SK-N-SH treated with all-trans-retinoic acid at 6 μM for 48 hours (cell line): ENCODE measurements around the gene ACADSB.

Source experiments
- ATAC-seq: fragments of 200-7000 bp; cut with Tn5 transposase; 3 replicates; pipeline ENCODE4 v1.9.1; 2020; ENCODE audit warnings: mild to moderate bottlenecking, moderate library complexity
- ARNTL ChIP-seq: fragments of 450-650 bp; formaldehyde crosslinking; IDR thresholded peaks from 2 replicates; pipeline ENCODE4 v1.5.0; 2020; ENCODE audit warnings: low read depth, mild to moderate bottlenecking, moderate library complexity, borderline replicate concordance
- BACH2 ChIP-seq: fragments of 250-450 bp; sonication (Bioruptor Pico); IDR thresholded peaks from 2 replicates; pipeline ENCODE4 v1.9.0; 2021; ENCODE audit warnings: mild to moderate bottlenecking, borderline replicate concordance
- CSRNP3 ChIP-seq: fragments of 250-450 bp; sonication (Bioruptor Pico); IDR thresholded peaks from 2 replicates; pipeline ENCODE4 v1.5.1; 2021; ENCODE audit warnings: mild to moderate bottlenecking, moderate library complexity
- ESRRG ChIP-seq: fragments of 250-450 bp; sonication (Bioruptor Pico); IDR thresholded peaks from 2 replicates; pipeline ENCODE4 v1.6.1; 2021; ENCODE audit warnings: mild to moderate bottlenecking
- GLIS3 ChIP-seq: fragments of 250-450 bp; sonication (Bioruptor Pico); IDR thresholded peaks from 2 replicates; pipeline ENCODE4 v1.5.0; 2020; ENCODE audit warnings: mild to moderate bottlenecking, moderate library complexity
- ISL1 ChIP-seq: fragments of 250-450 bp; sonication (Bioruptor Pico); IDR thresholded peaks from 2 replicates; pipeline ENCODE4 v2.1.2; 2022; ENCODE audit warnings: mild to moderate bottlenecking, moderate library complexity
- OSR1 ChIP-seq: fragments of 250-450 bp; sonication (Bioruptor Pico); IDR thresholded peaks from 2 replicates; pipeline ENCODE4 v1.8.0; 2022; ENCODE audit warnings: moderate library complexity, mild to moderate bottlenecking, inconsistent platforms
- PATZ1 ChIP-seq: fragments of 250-450 bp; sonication (Bioruptor Pico); IDR thresholded peaks from 2 replicates; pipeline ENCODE4 v1.8.0; 2020; ENCODE audit warnings: mild to moderate bottlenecking, moderate library complexity, borderline replicate concordance
- POU6F1 ChIP-seq: fragments of 250-450 bp; sonication (Bioruptor Pico); IDR thresholded peaks from 2 replicates; pipeline ENCODE4 v1.8.0; 2021; ENCODE audit warnings: low read depth, mild to moderate bottlenecking, moderate library complexity, borderline replicate concordance
- PPARA ChIP-seq: fragments of 250-450 bp; sonication (Bioruptor Pico); IDR thresholded peaks from 2 replicates; pipeline ENCODE4 v1.5.0; 2020; ENCODE audit warnings: mild to moderate bottlenecking, borderline replicate concordance
- RARB ChIP-seq: fragments of 250-450 bp; sonication (Bioruptor Pico); IDR thresholded peaks from 2 replicates; pipeline ENCODE4 v1.8.0; 2021; ENCODE audit warnings: mild to moderate bottlenecking, moderate library complexity
- TCF4 ChIP-seq: fragments of 250-450 bp; sonication (Bioruptor Pico); IDR thresholded peaks from 2 replicates; pipeline ENCODE4 v1.8.0; 2021; ENCODE audit warnings: mild to moderate bottlenecking, moderate library complexity, borderline replicate concordance
- TOX ChIP-seq: fragments of 250-450 bp; sonication (Bioruptor Pico); IDR thresholded peaks from 2 replicates; pipeline ENCODE4 v1.8.0; 2021; ENCODE audit warnings: mild to moderate bottlenecking, moderate library complexity, borderline replicate concordance
- TSHZ2 ChIP-seq: fragments of 250-450 bp; sonication (Bioruptor Pico); IDR thresholded peaks from 2 replicates; pipeline ENCODE4 v1.5.0; 2020; ENCODE audit warnings: mild to moderate bottlenecking, moderate library complexity
- ZC3H10 ChIP-seq: fragments of 250-450 bp; sonication (Bioruptor Pico); IDR thresholded peaks from 2 replicates; pipeline ENCODE4 v1.5.1; 2021; ENCODE audit warnings: mild to moderate bottlenecking, moderate library complexity
- ZFP3 ChIP-seq: fragments of 250-450 bp; sonication (Bioruptor Pico); IDR thresholded peaks from 2 replicates; pipeline ENCODE4 v1.5.0; 2020; ENCODE audit warnings: mild to moderate bottlenecking, moderate library complexity
- ZFP30 ChIP-seq: fragments of 450-650 bp; formaldehyde crosslinking; IDR thresholded peaks from 2 replicates; pipeline ENCODE4 v1.5.0; 2022; ENCODE audit warnings: mild to moderate bottlenecking, moderate library complexity
- ZNF565 ChIP-seq: fragments of 450-650 bp; formaldehyde crosslinking; conservative IDR thresholded peaks from 2 replicates; pipeline ENCODE4 v1.5.0; 2020; ENCODE audit warnings: low read depth, mild to moderate bottlenecking, moderate library complexity
- ZNF70 ChIP-seq: fragments of 450-650 bp; formaldehyde crosslinking; IDR thresholded peaks from 2 replicates; pipeline ENCODE4 v1.5.0; 2020; ENCODE audit warnings: mild to moderate bottlenecking, moderate library complexity
- ZNF8 ChIP-seq: fragments of 450-650 bp; formaldehyde crosslinking; IDR thresholded peaks from 2 replicates; pipeline ENCODE4 v1.5.0; 2020; ENCODE audit warnings: mild to moderate bottlenecking, moderate library complexity
- TF ChIP-seq, protein P1 (sequence below): fragments of 250-450 bp; sonication (Bioruptor Pico); IDR thresholded peaks from 2 replicates; pipeline ENCODE4 v1.5.1; 2020; ENCODE audit warnings: low read depth, mild to moderate bottlenecking, moderate library complexity

The ACADSB gene

GRCh38 chr10:122974023-122974422, 34.8 kb upstream of the ACADSB start:
- TF ChIP-seq ISL1 = no peak
- TF ChIP-seq ESRRG (CRISPR knock-in tag) = no peak
- no peak for TF ChIP-seq RARB (CRISPR knock-in tag)
- TF ChIP-seq TOX (CRISPR knock-in tag) = no peak
- no peak for TF ChIP-seq ZNF565 (CRISPR knock-in tag)
- no peak for TF ChIP-seq TSHZ2 (CRISPR knock-in tag)
- no peak for TF ChIP-seq OSR1 (CRISPR knock-in tag)
- TF ChIP-seq ZNF8 (CRISPR knock-in tag) = no peak
- no peak for TF ChIP-seq POU6F1
- no peak for TF ChIP-seq PATZ1 (CRISPR knock-in tag)
- TF ChIP-seq ZC3H10 = no peak
- no peak for TF ChIP-seq CSRNP3
- TF ChIP-seq GLIS3 = no peak
- TF ChIP-seq, protein P1, sequence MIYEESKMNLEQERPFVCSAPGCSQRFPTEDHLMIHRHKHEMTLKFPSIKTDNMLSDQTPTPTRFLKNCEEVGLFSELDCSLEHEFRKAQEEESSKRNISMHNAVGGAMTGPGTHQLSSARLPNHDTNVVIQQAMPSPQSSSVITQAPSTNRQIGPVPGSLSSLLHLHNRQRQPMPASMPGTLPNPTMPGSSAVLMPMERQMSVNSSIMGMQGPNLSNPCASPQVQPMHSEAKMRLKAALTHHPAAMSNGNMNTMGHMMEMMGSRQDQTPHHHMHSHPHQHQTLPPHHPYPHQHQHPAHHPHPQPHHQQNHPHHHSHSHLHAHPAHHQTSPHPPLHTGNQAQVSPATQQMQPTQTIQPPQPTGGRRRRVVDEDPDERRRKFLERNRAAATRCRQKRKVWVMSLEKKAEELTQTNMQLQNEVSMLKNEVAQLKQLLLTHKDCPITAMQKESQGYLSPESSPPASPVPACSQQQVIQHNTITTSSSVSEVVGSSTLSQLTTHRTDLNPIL (CRISPR knock-in tag) = no peak
- TF ChIP-seq TCF4 (CRISPR knock-in tag) = no peak
- TF ChIP-seq ZFP3 (CRISPR knock-in tag) = no peak
- no peak for TF ChIP-seq ZNF70
- TF ChIP-seq BACH2 = no peak
- no peak for TF ChIP-seq ARNTL (CRISPR knock-in tag)
- TF ChIP-seq ZFP30 (CRISPR knock-in tag) = no peak
- ATAC-seq = no peak

GRCh38 chr10:122974543-122975064, 34.2 kb upstream of the ACADSB start:
- ATAC-seq = no peak
- TF ChIP-seq PATZ1 (CRISPR knock-in tag) (no peak), ZNF70 (no peak), POU6F1 (no peak), CSRNP3 (no peak), RARB (CRISPR knock-in tag) (no peak), PPARA (CRISPR knock-in tag) (no peak), BACH2 (no peak), ZNF8 (CRISPR knock-in tag) (no peak), ESRRG (CRISPR knock-in tag) (no peak), ZNF565 (CRISPR knock-in tag) (no peak), GLIS3 (no peak), ZC3H10 (no peak), OSR1 (CRISPR knock-in tag) (no peak), TCF4 (CRISPR knock-in tag) (no peak), ZFP3 (CRISPR knock-in tag) (no peak), TOX (CRISPR knock-in tag) (no peak)
- TF ChIP-seq, protein P1 (CRISPR knock-in tag) = no peak
